Peyer's patch (tissue), 4 donors: ENCODE measurements around the gene ZDHHC11. TPM values are rescaled to one million over a fixed set of nuclear protein-coding genes. Genes with fewer than 3 reads are reported as not detected.
A peak's percentile ranks its signal among the peaks of the same experiment; 100 is the strongest.
"Not testable (repeated sequence)": the region's sequence is repeated elsewhere in the genome, so short reads cannot be mapped to it uniquely, and the experiment has no call there.

Source experiments
- DNase-seq, 3 donors: peaks; one replicate each; pipeline ENCODE4 v3.0.0-alpha.2; 2017 to 2019
- H3K27ac ChIP-seq, 4 donors: fragments of 200-600 bp; sonication (generic); one replicate each; pipeline ENCODE4 v1.5.1; 2016 to 2019
- H3K27me3 ChIP-seq, 2 donors: fragments of 200-600 bp; sonication (generic); one replicate each; pipeline ENCODE4 v1.5.1; 2019
- H3K36me3 ChIP-seq, 3 donors: fragments of 200-600 bp; sonication (generic); one replicate each; pipeline ENCODE4 v1.5.1; 2016 to 2019
- H3K4me1 ChIP-seq, 4 donors: fragments of 200-600 bp; sonication (generic); one replicate each; pipeline ENCODE4 v1.5.1; 2016 to 2019
- H3K4me3 ChIP-seq, 4 donors: fragments of 200-600 bp; sonication (generic); 1 replicate in 3 of 4; 2 replicates in 1 of 4; pipeline ENCODE4 v1.5.1; 2016 to 2019; ENCODE audit warnings: mild to moderate bottlenecking in 1 of 4
- H3K9me3 ChIP-seq, 4 donors: fragments of 200-600 bp; sonication (generic); one replicate each; pipeline ENCODE4 v1.5.1; 2016 to 2019; ENCODE audit warnings: mild to moderate bottlenecking in 1 of 4
- POLR2A ChIP-seq, 2 donors: fragments of 450-650 bp; IDR thresholded peaks; one replicate each; pipeline ENCODE4 v1.5.1; 2017; ENCODE audit warnings: antibody characterized with exemption in 2 of 2, mild to moderate bottlenecking in 2 of 2, moderate library complexity in 2 of 2
- total RNA-seq, 4 donors: library from RNA; depleted of rRNA; stranded (reverse); fragments of >200 nt; gene quantifications; one replicate each; pipeline ENCODE4 v1.1.0, GENCODE V29; 2016
- TF ChIP-seq, protein P1 (sequence below), 6 experiments: fragments of 450-650 bp in 4 of 6; fragments of 200-600 bp in 2 of 6; sonication (generic) in 1 of 6; IDR thresholded peaks; one replicate each; pipeline ENCODE4 v1.5.1; 2017 to 2019; ENCODE audit warnings: antibody characterized with exemption in 6 of 6, mild to moderate bottlenecking in 3 of 6, moderate library complexity in 1 of 6

ZDHHC11 gene
- total RNA-seq, 4 donors from 2014 or later: 7.7 to 82.5 (median 29.6) TPM

DNA sequence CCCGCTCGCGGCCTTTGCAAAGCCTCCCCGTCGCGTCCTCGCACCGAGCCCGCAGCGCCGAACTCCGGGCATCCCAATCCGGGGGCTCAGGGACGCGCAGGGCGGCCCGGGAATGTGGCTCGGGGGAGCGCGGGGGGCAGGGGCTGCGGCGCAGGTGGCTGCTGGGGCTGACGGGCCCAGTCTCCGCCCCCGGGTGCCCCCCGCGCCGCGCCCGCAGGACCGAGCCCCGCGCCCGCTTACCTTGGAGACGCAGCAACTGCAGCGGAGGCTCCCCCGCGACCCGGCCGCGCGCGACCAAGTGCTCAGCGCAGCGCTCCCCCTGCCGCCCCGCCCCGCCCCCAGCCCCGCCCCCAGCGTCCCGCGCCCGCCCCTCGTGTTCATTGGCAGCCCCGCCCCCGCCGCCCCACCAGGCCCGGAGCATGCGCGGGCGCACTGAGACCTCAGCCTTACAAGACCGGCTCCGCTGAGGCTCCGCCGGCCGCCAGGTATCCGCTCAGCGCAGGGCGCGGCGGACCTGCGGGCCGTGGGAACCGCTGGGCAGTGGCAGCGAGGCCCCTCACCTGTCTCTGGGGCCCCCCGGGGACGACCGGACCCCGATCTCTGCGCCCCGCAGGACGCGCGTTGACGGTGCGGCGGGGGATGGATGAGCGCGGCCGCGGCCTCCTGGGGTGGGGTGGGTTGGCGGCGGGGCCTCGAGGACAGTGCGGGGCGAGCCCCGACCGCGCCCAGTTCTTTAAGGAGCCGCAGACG is 66.2 kb downstream of the ZDHHC11 start, which contains the start of gene ZDHHC11B:
Gene ZDHHC11B, minus strand, starts transcription at position 302 of the 750 bp plus-strand sequence. CDS start 17,810 bp downstream, outside the sequence.
- TF ChIP-seq, protein P1, sequence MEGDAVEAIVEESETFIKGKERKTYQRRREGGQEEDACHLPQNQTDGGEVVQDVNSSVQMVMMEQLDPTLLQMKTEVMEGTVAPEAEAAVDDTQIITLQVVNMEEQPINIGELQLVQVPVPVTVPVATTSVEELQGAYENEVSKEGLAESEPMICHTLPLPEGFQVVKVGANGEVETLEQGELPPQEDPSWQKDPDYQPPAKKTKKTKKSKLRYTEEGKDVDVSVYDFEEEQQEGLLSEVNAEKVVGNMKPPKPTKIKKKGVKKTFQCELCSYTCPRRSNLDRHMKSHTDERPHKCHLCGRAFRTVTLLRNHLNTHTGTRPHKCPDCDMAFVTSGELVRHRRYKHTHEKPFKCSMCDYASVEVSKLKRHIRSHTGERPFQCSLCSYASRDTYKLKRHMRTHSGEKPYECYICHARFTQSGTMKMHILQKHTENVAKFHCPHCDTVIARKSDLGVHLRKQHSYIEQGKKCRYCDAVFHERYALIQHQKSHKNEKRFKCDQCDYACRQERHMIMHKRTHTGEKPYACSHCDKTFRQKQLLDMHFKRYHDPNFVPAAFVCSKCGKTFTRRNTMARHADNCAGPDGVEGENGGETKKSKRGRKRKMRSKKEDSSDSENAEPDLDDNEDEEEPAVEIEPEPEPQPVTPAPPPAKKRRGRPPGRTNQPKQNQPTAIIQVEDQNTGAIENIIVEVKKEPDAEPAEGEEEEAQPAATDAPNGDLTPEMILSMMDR (IDR thresholded peaks at IDR 0.05): peak in 1 of 6 experiments; percentile 5
- peak in 1 of 2 donors; percentile 71 for TF ChIP-seq POLR2A (IDR thresholded peaks at IDR 0.05)

GRCh38 chr5:783881-784427 is 66.8 kb downstream of the ZDHHC11 start:
- not testable (repeated sequence) for H3K36me3 ChIP-seq, H3K27me3 ChIP-seq, H3K9me3 ChIP-seq
- H3K4me1 ChIP-seq: peaks cover 0 to 23% (median 3%) of the 10 kb centered on the region in 4 donors
- DNase-seq: peak in 2 of 3 donors; percentile 66 to 67
- peak overlapping the region; percentile 48 to 78 (median 64) for H3K4me3 ChIP-seq
- H3K27ac ChIP-seq: peak overlapping the region in 3 of 4 donors; percentile 61 to 82 (median 70)

More for the DNA sequence above, 66.2 kb downstream of the ZDHHC11 start, which contains the start of gene ZDHHC11B:
- DNase-seq: peak; percentile 92 to 97 (median 93)
- not testable (repeated sequence) for H3K9me3 ChIP-seq, H3K27me3 ChIP-seq, H3K36me3 ChIP-seq
- H3K4me3 ChIP-seq: peak within 1 kb of the TSS; percentile 48 to 78 (median 64)
- peaks cover 0 to 23% (median 3%) of the 10 kb centered on the region in 4 donors for H3K4me1 ChIP-seq
- H3K27ac ChIP-seq: peak within 1 kb of the TSS; percentile 61 to 82 (median 68)

DNA sequence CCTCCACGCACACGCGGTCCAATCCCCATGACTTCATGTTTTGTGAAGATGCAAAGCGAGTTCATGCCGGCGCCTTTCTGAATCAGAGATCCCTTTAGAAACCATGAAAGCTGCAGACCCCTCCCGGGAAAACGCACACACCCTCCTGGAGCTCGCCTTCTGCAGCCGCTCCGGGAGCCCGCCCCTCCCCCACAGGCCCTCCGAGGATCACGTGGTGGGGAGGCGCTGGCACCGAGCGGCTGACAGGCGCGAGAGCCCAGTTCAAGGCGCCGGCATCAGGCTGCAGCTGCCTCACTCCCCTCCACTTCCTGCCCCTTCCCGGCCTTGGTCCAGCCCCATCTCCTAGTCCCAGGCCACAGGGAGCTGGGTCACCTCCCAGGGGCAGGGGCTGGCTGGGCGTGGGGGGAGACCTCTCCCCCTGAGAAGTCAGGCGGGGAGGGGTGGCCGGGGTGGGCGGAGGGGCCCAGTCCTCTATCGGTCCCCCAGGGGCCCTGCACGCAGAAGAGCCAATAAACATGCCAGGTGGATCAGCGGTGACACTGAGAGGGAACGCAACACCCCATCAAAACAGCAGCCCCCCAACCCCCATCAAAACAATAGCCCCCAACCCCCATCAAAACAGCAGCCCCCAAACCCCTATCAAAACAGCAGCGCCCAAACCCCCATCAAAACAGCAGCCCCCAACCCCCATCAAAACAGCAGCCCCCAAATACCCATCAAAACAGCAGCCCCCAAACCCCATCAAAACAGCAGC is 67.6 kb downstream of the ZDHHC11 start:
- H3K27ac ChIP-seq, H3K27me3 ChIP-seq, H3K36me3 ChIP-seq, H3K9me3 ChIP-seq: not testable (repeated sequence)
- H3K4me1 ChIP-seq: peaks cover 0 to 23% (median 3%) of the 10 kb centered on the region in 4 donors
- peak overlapping the region; percentile 1 to 78 (median 51) for H3K4me3 ChIP-seq
- peak in 1 of 3 donors; percentile 49 for DNase-seq

DNA sequence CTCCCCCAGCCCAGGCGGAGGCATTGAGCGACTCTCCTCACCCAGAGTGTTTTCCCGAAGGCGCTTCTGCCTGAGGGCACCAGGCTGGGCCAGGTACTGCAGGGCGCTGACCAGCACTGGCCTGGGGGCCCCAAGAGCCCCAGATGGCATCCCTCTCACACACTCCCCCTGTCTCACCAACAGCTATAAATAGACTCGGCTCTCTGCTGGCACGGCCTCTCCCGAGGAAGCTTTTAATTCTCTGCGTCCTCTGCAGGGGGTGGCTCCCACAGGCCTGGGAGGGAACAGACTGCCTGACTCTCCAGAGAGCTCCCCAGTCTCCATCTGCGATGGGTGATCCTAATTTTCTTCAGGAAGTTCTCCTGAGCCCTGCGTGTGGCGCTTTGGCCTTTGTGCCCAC is 68.4 kb downstream of the ZDHHC11 start:
- peaks cover 0 to 23% (median 3%) of the 10 kb centered on the region in 4 donors for H3K4me1 ChIP-seq
- not testable (repeated sequence) for DNase-seq, H3K9me3 ChIP-seq, H3K36me3 ChIP-seq, H3K27me3 ChIP-seq, H3K4me3 ChIP-seq, H3K27ac ChIP-seq

- not testable (repeated sequence) for H3K27me3 ChIP-seq, H3K36me3 ChIP-seq, H3K27ac ChIP-seq, H3K9me3 ChIP-seq, H3K4me3 ChIP-seq, DNase-seq
- H3K4me1 ChIP-seq: peaks cover 0 to 23% (median 3%) of the 10 kb centered on the region in 4 donors
These were observed 70.2 kb downstream of the ZDHHC11 start for GRCh38 chr5:780571-780970.

DNA sequence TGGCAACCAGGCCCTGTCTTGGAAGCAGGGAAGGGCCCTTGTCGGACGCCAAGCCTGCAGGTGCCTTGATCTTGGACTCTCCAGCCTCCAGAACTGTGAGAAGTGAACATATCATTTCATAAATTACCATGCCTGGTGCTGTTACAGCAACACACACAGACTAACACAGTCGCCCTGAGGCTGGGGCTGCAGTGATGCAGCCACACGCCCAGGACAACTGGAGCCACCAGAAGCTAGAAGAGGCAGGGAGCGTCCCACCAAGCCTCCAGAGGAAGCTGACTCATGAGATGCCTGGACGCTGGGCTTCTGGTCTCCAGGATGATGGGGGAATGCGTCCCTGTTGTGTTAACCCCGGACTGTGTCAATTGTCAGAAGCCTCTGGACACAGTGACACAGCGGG is 71.8 kb downstream of the ZDHHC11 start:
- H3K27ac ChIP-seq, H3K9me3 ChIP-seq, DNase-seq, H3K4me1 ChIP-seq, H3K27me3 ChIP-seq, H3K36me3 ChIP-seq, H3K4me3 ChIP-seq: not testable (repeated sequence)

DNA sequence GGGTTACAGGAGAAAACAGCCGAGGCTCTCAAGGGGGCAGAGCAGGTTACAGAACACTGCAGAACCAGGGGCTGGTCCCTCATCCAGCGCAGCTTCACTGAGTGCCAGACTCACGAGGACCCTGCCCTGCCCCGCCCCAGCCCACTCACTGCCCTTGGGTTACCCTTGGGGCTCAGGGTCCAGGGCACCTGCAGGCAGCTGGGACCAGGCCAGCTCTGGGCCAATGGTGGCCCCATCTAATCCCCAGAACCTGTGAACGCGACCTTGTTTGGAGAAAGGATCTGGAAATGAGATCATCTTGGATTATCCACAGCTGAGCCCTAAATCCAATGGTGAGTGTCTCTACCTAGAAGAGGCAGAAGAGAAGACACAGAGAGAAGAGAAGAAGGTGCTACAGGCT is 72.4 kb downstream of the ZDHHC11 start:
- not testable (repeated sequence) for DNase-seq, H3K9me3 ChIP-seq, H3K4me3 ChIP-seq, H3K36me3 ChIP-seq, H3K27ac ChIP-seq, H3K4me1 ChIP-seq, H3K27me3 ChIP-seq

- Histone ChIP-seq H3K4me1 (peaks cover 0 to 3% (median 0%) of the 10 kb centered on the region in 4 donors), H3K9me3 (no peaks in the 10 kb centered on the region), H3K27ac (no peak overlapping the region), H3K4me3 (no peak overlapping the region), H3K36me3 (no peaks in the 10 kb centered on the region), H3K27me3 (no peaks in the 10 kb centered on the region)
- no peak for DNase-seq
- TF ChIP-seq, protein P1 (IDR thresholded peaks at IDR 0.05): no peak
- no peak for TF ChIP-seq POLR2A (IDR thresholded peaks at IDR 0.05)
These were observed 73.0 kb downstream of the ZDHHC11 start for GRCh38 chr5:777756-778161.
